HG03457 (cell line): Measurements from ENCODE around the gene MAGEF1.
"Not testable (repeated sequence)": the region's sequence is repeated elsewhere in the genome, so short reads cannot be mapped to it uniquely, and the experiment has no call there.

Experiments
- ATAC-seq: cut with Tn5 transposase; IDR thresholded peaks from one replicate; pipeline ENCODE4 v1.9.1; 2021; ENCODE audit warnings: moderate number of reproducible peaks; ENCODE audit not compliant: unreplicated experiment

The MAGEF1 gene

DNA sequence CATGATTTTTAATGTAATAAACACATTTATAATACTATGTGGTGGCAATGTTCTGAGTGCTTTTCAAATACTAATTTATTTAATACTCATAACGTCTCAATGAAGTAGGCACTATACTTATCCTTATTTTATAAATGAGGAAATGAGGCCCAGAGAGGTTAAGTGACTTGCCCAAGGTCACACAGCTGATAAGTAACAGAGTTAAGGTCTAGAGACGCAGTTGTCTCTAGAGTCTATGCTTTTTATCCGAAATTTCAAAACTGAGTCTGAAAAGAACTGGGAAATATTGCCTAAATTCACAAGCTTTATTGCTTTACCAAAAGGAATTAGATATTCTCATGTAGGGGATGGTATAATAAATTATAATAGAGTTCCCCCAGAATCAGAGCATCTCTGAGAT is 31.4 kb upstream of the MAGEF1 start:
- ATAC-seq: no peak

DNA sequence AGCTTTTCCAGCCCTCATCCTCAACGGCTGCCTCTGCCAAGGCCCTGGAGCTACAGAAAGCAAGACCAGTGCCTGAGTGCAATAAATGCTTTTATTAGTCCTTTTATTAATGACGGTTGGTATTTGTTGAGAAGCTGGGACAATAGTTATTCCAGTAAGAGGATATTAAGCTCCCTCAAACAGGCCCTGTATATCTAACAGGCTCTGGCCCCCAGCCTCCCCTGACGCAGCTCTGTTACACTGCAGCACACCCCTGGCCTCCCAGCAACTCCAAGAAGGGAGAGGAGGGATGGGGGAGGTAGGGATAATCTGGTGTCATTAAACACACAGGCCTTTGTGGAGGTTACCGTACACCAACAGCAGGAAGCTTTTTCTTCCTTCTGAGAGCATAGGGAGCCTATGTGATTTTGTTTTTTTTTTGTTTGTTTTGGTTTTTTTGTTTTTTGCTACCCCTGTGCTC is 30.8 kb upstream of the MAGEF1 start:
- no peak for ATAC-seq

DNA sequence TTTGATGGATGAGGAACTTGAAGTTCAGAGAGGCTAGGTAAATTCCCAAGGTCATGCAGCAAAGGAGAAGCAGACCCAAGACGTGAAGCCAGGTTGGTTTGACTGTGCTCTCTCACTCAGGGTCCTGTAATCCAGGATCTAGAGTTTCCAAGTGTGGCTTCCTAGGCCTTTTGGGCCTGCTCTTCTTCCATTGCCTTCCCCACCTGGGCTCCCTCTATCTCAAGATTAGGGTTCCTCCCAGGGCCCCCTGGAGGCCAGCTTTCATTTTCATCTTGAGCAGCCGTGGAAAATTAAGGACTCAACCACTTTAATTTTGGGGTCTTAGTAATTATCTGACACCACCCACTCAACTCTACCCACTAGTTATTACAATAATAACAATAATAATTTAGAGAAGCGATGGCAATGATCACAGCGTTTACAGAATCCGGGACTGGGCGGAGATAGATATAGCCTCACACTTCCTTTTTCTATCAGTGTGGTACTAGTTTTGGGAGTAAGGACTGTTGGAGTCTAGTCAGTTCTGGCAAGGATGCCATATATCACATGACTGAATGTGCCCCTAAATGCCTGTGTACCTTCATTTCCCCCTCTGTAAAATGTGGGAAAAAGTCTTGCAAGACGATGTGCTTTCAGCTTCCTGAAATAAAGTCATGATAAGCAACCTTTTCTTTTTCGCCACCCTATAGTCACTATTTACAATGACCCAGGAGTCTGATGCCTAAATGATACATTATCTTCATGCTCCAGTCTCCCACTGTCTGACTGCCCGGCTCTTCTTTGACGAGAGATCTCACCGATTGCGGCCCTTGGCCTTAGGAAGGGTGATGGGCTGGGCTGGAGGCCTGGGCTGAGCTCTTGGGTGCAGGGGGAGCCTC is 30.2 kb upstream of the MAGEF1 start:
- ATAC-seq: no peak

DNA sequence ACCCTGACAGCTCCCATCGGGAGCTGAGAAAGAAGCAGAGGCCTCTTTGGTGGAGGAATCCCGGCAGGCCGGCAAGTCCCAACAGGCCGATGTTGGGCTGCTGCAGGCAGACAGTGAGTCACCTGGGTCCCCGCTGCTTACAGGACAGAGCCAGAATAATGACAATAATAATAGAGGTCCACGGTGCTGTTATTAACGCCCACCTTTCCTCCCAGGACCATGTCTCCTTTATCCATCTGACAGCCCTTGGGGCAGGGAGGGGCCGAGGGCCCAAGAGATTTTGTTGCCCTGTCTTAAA is 29.3 kb upstream of the MAGEF1 start:
- no peak for ATAC-seq

DNA sequence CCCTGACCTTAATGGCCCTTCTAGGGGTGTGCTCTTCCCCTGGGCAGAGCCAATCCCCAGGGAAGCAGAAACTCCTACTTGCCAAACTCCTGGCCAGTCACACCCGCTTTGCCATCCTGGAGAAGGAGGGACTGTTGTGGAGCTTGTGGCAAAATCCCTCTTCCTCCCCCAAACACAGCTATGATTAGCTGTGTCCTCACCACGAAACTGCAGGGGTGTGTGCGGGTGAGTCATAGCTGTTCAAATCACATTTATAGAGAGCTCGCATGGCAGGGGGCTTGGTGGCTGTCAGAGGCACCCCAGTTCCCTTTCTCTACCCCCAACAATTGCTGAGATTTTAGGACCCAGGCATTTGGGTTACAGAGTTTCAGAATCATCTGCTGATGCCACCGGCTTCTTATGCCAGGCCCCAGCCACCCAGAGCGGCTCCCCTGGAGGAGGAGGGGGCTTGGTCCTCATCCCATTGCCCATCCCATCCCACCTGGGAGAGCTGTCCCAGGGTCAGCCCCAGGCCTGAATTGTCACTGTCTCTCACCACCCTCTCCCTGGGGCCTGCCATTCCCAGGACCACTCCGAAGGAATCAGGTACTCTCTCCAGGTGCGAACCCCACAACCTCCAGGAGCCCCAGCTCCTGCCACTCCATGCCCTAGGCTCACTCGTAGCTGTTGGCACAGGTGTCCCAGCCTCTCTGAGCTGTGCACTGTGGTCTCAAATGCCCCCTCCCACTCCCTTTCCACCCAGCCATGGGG is 28.8 kb upstream of the MAGEF1 start:
- no peak for ATAC-seq

DNA sequence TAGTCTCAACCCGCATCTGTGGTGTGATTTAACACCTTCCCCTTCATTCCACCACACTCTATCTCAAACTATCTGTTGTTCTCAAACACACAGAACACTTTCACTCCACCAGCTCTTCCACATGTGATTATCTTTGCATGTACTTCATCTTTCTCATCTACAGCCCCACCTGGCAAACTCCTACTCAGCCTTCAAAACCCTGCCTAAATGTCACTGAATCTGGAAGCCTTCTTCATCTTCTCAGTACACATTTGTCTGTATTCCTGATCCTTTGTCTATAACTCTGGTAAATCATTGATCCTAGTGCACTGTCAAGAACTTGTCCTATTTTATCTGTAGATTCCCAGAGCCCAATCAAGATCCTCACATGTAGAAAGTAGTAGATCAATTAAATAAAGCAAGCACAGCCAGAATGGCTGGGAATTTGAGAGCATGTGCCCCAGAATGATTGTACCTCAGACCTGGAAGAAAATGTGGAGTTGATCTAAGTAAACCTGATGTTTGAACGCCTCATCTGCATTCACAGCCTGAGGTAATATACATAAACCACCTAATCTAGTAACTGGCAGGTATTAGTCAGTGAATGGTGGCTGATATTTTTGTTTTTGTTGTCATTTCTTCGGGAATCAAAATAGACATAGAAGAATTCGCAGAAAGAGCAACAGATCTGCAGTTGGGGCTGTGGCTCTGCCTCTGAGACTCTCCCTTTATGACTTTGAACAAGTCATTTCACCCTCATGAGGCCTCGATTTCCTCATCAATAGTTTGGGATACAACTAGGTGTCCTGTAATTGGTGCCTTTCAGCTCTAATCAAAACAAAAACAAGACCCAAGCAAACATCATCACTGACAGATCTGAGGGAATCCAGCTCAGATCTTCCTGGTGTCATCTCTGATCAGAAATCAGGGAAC is 28.0 kb upstream of the MAGEF1 start:
- ATAC-seq: no peak

DNA sequence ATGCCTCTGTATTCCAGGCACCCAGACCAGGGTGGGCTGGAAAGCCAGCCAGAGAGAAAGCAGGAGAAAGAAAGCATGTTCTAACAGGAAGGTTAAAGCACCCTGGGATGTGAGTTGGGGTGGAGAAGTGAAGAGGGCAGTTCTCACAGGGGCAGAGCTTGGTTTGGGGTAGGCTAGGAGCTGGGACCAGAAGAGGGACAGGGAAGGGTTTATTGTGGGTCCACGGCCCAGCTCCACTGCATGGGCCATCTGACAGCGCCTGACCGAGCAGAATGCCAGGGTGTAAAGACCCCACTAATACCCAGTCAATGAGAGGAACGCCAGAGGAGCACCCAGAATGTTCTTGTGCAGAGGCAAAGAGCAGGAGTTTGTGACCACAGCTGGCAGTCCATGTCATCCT is 27.1 kb upstream of the MAGEF1 start:
- no peak for ATAC-seq

DNA sequence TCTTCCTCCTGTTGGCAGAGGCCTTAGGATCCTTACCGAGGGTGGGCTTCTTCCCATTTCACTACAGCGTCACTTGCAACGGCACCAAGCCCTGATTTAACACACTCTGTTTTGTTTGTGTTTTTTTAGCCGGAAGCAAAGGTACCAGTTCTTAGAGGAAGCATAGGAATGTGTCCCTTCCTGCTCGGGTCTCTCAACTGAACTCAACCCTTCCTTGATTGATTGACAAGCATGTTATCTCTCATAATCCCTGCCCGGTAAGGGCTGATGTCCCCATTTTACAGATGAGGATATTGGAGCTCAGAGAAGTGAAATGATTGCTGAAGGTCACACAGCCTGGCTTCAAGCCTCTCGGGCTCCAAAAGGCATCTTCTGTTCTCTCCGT is 26.6 kb upstream of the MAGEF1 start:
- no peak for ATAC-seq

DNA sequence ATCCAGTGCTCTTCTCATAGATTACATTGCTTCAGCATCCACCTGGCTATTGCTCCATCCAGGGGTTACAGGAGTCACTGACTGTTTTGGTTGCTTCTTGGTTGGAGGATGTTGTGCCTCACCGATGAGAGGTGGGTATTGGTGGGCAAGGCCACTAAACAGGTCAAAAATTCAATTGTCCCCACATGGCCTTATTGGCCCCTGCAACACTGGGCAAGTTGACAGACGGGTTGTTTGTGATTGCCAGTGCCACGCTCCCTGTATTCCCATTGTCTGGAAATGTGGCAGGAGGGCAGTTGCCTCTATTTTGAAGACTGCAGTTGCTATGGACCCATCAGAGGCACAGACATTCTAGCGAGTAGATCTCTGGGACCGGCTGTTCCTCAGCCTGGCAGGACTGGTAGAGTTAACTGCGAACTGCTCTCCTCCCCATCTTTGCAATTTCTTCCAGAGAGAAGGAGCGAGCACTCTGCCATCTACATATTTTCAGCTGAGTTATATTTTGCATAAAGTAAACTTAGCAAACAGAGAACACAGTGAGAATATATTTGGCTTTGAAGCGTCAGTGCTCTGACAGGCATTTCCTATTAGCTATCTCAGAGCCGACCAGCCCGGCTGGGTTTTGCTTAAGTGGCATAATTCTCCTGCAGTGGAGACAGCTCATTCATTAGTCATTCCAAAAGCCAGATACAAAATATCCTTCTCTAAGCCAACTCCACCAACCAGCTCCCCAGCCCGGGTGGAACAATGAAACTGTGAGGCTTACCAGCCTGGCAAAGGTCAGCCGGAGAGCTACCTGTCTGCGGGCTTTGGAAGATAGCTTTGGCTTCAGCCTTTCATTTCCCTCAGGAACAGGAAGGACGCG is 26.0 kb upstream of the MAGEF1 start:
- no peak for ATAC-seq

DNA sequence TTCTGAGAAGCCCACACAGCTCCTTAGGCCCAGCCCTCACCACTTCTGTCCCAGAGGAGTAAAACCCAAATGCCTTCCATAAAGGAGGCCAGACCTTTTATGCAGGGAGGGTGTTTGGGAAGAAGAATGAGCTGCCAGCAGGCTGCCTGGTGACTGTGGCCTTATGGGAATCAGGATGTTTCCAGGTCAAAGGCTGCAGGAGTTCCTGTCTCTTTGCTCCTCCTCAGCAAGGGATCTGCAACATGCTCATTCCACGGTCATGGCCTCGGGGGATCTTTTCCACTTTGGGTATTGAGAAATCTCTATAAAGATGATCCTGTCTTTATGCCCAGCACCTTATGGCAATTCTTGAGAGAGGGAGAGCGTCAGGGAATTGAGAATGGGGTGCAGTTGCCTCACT is 25.2 kb upstream of the MAGEF1 start:
- ATAC-seq: no peak

DNA sequence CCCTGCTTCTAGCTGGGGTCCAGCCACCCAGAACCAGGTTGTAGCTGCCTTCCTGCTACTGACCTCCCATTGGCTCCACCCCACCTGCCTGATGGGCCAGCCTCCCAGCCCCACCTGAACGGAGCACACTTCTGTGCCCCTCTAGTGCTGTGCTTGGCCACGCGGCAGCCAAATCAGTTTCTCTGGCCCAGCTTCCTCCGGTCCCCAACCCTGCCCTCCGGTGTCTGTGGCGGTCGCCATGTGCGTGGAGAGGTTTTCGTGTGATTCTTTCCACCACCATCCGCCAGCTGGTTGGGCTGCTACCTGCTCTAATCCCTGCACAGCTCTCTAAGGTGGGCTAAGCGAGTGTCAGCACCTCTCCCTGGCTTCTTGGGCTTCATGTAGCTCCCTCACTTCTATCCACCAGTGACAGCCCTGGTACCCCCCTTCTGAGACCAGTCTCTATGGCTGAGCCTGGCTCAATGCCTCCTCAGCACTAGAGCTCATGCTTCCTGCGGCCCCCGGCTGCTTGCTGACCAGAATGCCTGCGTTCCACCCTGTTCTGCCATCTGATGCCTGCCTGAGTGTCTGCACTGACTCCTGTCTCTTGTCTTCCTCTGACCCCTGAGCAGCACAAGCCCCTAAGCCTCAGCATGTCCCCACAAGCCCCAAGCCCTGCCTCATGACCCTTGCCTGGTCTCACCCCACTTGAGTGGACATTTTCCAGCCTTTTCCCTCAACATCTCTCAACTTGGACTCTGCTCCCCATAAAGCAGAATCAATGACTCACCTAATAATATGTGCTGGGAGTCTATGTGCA is 23.2 kb upstream of the MAGEF1 start:
- ATAC-seq: no peak

DNA sequence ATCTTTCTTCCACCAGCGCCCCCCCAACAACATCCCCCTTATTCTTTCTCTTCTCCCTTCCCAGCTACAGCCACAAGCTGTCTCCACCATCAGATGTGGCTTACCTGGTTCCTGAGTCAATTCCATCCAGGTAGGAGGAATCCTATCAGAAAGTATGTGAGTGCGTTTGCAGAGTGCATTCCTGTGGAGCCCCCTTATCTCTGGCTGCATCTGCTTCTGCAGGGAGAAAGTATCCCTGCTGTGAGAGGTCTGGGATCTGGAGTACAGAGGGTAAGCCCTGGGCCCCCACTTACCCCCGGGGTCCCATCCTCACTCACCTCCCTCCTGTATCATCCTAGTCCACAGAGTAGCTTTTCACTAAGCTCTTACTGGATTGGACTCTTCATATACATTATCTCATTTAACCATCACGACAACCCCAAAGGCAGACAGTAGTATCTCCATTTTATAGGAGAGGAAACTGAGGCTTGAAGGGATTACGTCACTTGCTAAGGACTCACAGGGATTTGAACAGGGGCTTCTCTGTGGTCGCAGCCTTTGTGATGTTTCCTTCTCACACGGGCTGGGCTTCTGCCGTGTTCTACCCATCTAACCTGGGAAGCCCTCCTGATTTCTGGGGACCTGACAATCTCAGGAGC is 22.2 kb upstream of the MAGEF1 start:
- no peak for ATAC-seq

DNA sequence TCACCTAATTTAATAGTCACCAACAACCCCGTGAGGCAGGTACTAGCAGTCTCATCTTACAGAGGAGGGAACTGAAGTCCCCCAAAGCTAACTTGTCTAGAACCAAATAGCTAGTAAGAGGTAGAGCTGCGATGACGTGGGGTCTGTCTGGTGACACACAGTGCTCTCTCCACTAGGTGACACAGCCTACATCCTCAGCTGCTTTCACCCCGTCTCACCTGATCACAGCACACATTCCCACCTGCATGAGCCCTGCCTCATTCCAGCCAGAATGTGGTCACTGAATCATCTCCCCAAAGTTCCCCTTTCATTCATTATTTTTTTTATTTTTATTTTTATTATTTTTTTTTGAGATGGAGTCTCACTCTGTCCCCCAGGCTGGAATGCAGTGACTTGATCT is 21.3 kb upstream of the MAGEF1 start:
- ATAC-seq: no peak

DNA sequence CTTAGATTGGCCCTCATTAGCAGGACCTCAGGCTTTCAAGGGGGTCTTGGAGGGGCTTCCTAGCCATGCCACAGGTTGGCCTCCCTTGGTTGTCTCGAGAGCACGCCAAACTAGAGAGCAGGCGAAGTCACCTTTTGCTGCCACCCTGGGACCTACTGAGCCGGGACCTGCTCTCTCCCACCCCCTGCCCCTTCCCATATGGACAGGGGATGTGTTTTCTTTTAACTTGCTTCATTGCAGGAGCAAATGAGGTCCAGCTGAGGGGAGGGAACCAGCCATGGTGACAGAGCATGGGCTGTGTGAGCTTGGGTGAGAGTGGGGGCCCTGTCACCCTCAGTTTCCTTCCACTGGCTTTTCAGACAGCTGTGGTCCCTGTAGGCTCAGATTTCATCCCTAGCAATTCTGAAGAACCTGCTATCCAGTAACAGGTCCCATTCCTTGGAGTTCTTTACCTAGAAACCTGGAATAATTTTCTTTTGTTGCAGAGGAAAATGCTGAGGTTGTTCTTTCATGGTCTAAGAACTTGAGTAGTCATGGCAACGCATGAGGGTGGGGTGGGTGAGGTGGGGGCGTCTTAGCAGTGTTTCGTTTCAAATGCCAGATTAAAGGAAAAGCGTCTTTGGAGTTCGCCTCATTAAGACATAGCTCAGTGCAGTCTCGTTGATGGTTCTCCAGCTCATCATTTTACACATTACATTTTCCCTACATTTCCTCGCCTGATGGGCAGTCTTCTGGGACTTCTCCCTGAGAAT is 20.1 kb upstream of the MAGEF1 start:
- ATAC-seq: no peak

DNA sequence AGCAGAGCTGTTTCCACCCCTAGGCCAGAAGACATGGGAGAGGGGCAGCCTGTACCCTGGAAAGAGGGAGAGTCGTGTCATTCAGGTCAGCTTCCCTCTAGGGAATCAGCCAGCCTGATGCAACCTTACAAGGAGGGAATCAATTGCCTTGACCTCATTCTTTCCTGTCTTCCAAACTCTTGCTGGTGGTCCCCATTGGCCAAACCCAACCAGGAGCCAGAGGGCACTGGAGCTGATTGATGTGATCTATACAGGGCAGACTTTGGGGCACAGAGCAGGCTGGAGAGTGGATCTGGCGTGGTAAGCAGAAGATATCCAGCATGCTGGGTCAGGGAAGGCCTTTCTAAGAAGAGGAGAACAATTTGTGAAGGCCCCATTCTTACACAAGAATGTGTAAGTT is 19.1 kb upstream of the MAGEF1 start:
- ATAC-seq: no peak

DNA sequence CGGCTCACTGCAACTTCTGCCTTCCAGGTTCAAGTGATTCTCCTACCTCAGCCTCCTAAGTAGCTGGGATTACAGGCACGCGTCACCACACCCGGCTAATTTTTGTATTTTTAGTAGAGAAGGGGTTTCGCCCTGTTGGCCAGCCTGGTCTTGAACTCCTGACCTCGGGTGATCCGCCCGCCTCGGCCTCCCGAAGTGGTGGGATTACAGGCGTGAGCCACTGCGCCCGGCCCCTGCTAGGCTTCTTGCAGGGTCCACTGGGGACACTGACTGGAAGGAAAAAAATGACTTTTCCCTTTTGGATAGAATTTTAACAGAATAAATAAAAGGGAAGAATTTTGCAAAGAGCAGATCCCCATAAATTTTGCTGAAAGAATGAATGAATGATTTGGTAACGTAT is 17.3 kb upstream of the MAGEF1 start:
- ATAC-seq: not testable (repeated sequence)

DNA sequence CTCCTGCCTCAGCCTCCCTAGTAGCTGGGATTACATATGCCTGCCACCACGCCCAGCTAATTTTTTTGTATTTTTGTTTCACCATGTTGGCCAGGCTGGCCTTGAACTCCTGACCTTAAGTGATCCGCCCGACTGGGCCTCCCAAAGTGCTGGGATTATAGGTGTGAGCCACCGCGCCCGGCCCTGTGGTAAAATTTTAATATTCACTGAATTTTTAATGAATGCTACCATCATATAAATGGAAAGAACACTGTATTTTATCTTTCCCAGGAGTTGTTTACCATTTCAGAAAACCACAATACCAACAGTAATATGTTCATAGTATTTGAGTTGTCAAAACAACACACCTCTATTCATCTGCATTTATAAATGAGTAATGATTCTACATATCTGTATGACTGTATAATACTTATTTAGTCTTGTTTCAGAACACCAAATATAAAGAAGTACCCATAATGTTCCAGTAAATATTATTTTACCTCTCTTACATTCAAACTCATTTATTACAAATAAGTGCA is 16.2 kb upstream of the MAGEF1 start:
- no peak for ATAC-seq

DNA sequence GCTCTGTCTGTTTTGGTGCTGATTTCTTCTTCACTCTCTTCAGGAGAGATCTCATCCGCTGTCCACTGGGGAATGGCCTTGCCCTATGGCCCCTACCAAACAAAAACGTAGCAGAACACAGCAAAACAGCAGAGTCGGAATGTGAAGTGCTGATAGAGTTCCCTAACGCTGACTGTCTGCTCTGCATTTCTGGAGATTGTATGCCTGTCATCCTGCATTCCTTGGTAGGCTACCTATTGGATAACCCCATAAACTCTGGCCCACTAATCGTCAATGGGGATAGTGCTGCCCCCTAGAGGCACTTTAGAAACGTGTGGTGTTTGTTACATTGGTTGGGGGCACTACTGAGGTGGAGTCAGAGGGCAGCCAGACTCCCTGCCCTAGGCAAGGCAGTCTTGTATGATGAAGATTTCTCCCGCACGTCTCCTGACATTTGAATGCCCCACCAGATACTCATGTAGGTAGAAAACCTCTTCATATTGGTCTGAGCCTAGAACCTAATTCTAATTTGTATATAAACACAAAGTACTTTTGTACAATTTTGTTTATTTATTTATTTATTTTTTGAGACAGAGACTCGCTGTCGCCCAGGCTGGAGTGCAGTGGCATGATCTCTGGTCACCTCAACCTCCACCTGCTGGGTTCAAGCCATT is 15.6 kb upstream of the MAGEF1 start:
- no peak for ATAC-seq
